Measurements from ENCODE around the gene ZNF407.

The ZNF407 gene

GRCh38 chr18:75114231-75114764 is 516.6 kb downstream of the ZNF407 start:
- DNase-seq (ENCODE audit: low read depth in 1 of 2, low spot score in 1 of 2): no peak
- TF ChIP-seq JUND (IDR thresholded peaks at IDR 0.05; ENCODE audit: low read depth): no peak
- in situ Hi-C loops (cut with HindIII; ENCODE audit: low pct_unique_long_range_greater_than_20kb, low sequenced_read_pairs): no loop called here
